GM20431 (cell line): ENCODE data around the gene PGAP2.
"Not testable (repeated sequence)": the region's sequence is repeated elsewhere in the genome, so short reads cannot be mapped to it uniquely, and the experiment has no call there.

Experiments
- in situ Hi-C: fragments of 300-500 bp; cut with MseI, MboI; formaldehyde crosslinking; loops from one replicate; pipeline ENCODE4 v1.15.0; 2020; ENCODE audit warnings: low sequenced_read_pairs; ENCODE audit not compliant: unreplicated experiment

The PGAP2 gene

DNA sequence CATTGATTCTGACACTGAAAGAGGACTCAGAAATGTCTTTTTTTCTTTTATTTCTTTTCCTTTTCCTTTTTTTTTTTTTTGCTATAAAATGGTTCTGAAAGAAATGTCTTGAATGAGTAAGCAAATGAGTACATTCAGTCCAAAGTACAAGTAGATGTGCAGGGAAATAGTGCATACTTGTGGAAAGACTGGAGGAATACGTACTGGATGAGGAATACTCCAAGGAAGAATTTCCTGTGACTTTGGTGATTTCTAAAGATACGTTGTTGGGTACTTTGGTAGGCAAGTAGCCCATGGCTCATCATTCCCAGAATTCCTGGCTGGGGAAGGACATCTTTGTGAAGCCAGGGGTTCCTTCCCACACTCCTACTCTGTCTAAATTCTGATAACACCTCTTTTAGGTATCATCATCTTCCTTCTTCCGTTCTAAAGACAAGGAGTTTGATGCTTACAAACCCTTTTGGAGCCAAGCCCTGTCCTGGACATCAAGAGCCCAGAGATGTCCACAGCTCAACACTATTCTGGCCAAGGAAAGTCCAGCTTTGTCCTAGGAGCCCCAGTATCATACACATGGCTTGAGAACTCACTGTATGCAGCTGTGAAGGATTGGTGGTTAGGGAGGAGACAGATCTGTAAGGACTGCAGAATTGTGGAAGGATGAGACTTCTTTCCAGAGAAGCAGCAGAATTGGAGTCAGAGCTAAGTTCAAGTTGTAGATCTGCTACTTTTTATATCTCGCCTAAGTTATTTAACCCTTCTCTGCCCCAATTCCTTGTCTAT lies 6.2 kb upstream of the PGAP2 start:
- in situ Hi-C loops: no loop called here

DNA sequence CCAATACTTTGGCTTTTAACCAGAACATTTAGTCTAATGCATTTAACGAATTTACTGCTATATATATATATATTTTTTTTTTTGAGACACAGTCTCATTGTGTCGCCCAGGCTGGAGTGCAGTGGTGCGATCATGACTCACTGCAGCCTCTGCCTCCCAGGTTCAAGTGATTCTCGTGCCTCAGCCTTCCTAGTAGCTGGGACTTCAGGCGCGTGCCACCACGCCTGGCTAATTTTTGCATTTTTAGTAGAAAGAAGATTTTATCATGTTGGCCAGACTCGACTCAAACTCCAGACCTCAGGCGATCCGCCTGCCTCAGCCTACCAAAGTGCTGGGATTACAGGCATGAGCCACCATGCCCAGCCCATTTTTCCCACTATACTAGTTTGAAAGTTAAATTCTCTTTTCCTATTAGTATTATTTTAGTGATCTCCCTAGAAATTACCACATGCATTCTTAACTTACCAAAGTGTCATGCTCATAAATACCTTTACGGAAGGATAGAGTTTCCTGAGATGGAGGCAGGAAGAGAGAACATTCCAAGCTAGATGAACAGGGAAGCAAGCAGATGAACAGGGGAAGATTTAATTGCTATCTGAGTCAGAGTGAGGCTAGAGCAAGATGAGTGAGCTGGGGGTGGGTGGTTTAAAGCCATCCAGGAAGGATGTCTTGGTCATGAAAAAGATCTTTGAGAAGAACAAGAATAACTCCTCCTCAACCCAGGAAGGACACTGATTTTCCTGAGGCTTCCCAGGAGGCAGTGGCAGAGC lies 4.4 kb upstream of the PGAP2 start:
- in situ Hi-C loops: no loop called here

DNA sequence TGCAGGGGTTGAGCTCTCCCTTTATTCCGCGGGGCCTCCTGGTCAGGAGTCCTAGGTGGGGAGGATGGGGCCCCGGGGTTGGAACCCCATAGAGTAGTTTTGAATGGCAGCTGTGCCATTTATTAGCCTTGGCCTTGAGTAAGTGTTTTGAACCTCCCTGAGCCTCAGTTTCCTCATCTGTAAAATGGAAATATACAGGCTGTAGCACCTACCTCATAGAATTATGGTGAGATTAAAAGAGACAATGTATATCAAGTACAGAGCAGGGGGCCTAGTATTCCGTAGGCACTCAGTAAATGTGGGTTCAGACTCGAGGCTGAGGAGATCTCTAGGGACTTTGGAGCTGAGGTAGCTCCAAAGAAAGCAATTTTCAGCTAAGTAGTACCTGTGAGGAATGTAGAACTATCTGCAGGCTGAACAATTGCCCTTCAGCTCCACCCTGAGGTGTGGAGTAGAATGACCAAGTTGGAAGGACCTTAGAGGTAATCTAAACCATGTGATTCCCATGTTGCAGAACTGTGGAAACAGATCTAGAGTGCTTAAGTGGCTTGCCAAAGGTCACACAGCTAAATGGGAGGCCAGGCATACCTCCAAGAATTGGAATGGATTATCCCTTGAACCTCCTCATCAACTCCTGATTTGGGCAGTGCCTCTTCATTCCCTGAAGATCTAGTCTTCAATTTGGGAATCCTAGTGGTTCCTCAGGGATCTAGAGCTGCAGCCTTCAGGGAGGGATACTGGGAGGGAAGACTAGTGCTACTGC lies 682 bp downstream of the PGAP2 start:
- in situ Hi-C loops: no loop called here

DNA sequence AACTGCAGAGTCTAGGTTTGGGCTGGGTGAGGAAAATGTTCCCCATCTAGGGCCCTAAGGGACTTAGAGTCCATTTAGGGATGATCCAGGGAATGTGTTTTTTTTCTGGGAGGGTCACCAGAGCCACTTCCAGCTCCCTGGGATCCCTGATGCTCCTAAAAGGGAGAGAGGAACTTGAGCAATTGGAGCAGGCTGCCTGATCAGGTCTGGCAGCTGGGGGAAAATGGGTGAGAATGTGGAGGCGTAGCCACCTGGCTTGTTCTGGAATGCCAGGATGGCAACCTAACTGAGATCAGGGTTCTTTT lies 1.2 kb downstream of the PGAP2 start:
- in situ Hi-C loops: no loop called here

DNA sequence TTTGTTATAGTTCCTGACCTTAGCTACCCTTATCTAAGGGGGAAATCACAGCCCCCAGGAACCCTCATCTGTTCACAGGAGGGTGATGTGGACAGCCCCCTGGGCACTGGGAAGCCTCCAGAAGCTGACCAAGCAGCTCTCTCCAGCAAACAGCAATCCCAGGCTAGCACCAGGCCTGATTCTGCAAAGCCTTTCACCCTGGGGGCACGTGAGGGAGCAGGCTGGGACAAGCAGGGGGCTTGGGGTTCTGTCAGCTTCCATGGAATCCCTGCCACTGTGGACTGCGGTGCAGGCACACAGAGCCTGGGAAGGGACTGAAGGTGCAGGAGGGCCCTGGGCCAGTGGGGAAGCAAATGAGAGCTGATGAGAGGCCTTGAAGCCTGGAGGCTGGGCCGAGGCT lies 2.1 kb downstream of the PGAP2 start:
- in situ Hi-C loops: no loop called here

DNA sequence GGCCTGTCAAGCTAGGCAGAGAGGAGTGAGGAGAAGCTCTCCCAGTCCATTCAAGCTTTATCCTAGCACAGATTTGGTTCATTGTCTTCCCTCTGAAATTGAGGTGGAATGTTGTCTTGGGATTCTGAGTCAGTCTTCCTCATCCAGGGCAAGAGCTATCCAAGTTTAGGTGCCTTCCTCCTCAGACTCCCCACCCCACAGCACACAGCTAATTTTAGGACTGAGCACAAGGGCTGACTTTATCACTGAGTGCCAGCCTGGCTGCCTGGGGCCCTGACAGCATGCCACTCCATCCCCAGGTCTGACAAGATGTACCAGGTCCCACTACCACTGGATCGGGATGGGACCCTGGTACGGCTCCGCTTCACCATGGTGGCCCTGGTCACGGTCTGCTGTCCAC lies 2.6 kb downstream of the PGAP2 start:
- in situ Hi-C loops: no loop called here

DNA sequence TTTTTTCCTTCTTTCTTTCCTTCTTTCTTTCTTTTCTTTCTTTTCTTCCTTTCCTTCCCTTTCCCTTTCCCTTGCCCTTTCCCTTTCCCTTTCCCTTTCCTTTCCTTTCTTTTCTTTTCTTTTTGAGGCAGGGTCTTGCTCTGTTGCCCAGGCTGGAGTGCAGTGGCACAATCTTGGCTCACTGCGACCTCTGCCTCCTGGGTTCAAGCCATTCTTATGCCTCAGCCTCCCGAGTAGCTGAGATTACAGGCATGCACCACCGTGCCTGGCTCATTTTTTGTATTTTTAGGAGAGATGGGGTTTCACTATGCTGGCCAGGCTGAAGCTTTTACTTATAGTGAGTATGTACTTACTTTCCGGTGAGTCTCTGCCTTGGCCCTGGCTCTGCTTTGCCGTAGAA lies 6.5 kb downstream of the PGAP2 start:
- in situ Hi-C loops: not testable (repeated sequence)

DNA sequence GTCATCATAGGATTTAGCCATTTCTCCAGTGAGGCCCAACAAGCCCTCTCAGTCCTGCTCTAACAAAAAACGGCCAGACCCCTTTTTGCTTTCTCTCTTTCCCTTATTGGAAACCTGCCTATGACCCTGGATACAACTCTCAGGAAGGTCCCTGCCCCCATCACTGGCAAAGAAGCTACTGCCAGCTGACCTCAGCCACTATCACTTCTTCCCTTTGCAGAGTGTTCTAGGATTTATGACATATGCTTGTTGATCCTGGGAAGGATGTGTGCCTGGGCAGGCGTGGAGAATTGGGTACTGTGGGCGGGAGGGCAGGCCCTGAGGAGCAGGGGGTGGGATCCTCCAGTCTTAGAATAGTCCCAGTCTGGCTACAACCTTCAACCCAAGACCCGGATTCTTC lies 7.5 kb downstream of the PGAP2 start:
- in situ Hi-C loops: no loop called here

DNA sequence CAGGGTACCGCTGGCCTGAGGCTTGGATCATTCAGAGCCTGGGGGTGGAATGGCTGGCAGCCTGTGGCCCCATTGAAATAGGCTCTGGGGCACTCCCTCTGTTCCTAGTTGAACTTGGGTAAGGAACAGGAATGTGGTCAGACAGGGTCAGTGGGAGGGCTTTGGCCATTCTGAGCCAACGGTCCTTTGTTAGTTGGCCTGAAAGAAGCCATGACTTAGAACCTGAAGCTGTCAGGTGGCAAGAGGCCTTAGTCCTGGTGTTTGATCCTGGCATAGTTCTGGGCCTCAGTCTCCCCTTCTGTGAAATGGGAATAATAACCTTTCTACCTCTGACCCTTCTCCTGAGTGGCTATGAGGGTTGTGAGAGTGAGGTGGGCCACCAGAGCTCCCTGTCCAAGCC lies 8.3 kb downstream of the PGAP2 start:
- in situ Hi-C loops: no loop called here

DNA sequence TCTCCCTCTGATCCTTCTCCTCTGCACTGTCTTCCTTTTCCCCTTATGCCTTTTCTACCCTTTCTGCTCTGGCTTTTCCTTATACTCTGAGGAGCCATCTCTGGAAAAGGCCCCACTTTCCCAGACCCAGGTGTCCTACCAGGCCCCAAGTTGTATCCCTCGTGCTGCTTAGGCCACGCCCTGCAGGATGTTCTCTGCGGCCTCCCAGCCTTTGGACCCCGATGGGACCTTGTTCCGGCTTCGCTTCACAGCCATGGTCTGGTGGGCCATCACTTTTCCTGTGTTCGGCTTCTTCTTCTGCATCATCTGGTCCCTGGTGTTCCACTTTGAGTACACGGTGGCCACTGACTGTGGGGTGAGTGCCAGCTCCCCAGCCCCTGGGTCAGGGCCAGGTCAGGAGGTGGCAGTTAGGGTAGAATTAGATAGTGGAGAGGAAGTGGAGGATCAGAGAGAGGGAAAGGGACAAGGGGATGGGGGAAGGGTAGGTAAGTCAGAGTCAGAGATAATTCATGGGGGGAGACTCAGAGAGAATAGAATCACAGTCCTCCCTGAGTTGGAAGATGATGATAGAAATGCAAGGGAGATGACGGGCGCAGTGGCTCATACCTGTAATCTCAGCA lies 8.9 kb downstream of the PGAP2 start:
- in situ Hi-C loops: no loop called here

DNA sequence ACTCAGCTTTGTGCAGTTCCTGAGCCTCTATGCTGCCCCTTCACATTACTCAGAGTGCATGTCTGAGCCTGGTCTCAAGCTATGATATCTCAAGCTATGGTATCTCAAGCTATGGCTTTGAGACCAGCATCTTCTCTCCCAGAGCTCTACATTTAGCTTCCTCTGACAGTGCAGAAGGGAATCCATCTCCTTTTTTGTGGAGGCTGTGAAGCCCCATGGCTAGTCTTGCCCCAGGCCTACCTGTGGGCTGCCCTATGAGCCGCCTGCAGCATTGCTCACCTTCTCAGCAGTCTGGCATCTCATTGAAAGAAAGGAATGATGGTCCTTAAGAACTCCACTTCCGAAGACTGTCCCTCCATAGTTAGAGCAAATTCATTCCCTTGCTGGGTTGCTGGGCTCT lies 12.6 kb downstream of the PGAP2 start:
- in situ Hi-C loops: no loop called here

DNA sequence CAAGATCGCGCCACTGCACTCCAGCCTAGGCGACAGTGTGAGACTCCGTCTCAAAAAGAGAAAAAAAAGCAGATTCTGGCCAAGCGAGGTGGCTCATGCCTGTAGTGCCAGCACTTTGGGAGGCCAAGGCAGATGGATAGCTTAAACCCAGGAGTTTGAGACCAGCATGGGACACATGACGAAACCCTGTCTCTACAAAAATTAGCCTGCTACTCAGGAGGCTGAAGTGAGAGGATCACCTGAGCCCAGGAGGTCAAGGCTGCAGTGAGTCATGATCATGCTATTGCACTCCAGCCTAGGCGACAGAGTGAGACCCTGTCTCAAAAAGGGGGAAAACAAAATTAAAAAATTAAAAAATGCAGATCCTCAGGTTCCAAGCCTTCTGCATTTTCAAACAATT lies 14.0 kb downstream of the PGAP2 start:
- in situ Hi-C loops: no loop called here

DNA sequence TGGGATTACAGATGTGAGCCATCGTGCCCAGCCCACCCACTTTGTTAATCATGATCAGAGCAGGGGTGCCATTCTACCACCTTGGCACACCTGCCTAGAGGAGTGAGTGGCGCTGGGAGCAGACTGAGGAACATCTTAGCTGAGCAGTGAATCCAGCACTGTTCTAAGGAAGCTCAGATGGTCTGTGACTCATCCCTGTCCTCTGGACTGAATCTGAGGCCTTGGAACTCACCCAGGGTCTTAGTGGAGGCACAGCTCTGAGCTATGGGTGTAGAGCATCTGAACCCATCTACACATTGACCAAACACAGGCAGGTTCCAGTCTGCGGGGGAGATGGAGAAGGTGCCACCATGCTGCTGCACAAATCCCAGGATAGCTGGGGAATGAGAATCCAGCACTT lies 14.9 kb downstream of the PGAP2 start:
- in situ Hi-C loops: no loop called here

DNA sequence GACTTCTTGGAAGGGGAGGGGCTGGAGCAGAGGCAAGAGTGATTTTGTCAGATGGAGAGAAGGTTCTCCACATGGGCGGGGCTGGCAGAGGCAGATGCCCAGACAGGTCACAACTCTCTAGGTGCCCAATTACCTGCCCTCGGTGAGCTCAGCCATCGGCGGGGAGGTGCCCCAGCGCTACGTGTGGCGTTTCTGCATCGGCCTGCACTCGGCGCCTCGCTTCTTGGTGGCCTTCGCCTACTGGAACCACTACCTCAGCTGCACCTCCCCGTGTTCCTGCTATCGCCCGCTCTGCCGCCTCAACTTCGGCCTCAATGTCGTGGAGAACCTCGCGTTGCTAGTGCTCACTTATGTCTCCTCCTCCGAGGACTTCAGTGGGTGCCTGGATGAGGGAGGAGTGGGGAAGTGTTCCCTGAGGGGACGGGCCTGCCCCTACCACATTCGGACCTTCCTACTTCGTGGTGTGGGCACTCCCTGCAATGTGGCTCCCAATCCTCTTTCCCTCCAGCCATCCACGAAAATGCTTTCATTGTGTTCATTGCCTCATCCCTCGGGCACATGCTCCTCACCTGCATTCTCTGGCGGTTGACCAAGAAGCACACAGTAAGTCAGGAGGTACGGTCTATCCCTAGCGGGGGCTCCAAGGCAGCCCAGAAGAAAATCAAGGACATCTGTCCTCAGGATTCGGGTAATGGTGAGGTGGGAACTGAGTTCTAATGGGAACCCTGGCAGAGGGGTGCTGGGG lies 15.6 kb downstream of the PGAP2 start:
- in situ Hi-C loops: no loop called here

DNA sequence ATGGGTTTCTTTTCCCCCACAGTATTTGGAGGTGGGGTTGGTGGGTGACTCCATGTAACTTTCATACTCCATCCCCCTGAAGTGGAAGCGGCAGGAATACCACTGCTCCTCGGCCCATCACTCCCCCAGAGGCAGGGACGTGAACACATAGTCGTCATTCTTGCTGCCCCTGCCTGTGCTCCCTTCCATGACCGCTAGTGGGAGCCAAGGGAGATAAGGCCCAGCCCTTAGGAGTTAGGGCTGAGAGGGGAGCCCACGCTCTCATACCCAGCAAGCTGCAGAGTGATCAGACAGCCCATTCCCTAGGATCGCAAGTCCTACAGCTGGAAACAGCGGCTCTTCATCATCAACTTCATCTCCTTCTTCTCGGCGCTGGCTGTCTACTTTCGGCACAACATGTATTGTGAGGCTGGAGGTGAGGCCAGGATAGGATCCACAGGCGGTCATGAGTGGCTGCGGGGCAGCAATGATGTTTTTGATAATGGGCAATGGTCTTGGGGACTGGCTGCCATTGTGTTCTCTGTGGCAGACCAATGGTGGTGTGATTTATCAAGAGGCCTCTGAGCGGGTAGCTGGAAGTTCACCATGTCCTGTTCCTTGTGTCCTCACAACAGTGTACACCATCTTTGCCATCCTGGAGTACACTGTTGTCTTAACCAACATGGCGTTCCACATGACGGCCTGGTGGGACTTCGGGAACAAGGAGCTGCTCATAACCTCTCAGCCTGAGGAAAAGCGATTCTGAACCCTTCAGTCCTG lies 16.5 kb downstream of the PGAP2 start:
- in situ Hi-C loops: no loop called here

DNA sequence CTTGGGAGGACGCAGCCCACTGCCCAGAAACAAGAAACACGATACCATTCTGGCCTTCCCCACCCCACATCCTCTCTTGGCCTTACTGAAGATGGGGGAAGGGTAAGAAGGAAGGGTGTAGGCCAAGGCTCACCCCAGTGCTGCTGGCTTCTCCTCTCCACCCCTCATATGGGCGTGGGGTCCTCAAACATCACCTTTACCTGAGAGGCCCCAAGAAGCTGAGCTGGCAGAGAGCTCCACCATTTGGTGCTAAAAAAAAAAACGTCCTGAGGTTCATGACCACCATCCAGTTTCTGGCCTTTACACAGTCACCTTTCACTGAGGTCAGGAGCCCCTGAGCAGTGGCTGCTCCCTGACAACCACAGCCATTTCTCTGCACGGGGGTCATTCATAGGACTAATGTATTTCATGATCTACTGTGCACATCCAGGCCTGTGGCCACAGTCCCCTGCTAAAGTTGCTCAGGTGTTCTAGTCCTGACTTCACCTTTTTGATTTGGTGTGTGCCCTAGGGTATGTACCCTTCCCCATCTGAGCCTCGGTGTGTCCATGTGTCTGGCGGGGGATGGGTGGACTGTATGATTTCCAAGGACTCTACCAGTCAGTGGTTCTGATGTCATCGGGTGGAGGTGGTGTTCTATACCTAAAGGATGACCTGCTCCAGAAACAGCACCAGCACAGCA lies 17.3 kb downstream of the PGAP2 start:
- in situ Hi-C loops: no loop called here

DNA sequence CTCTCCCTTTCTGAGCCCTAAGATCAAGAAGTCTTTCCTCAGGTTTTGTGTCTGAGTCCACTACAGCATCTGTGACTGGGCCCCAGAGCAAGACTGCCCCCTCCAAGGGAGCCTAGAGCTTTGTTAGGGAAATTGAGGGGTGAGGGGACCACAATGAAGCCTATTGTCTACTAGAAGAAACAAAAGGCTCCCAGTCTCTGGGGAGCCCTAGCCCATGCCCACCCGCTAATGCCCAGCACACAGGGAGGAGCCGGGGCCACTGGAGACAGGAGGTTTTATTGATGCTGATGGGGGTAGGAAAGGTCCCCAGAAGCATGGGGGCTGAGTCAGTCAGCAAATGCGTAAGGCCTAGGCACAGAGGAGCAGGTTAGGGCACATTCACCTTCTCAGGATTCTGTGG lies 18.4 kb downstream of the PGAP2 start:
- in situ Hi-C loops: no loop called here

DNA sequence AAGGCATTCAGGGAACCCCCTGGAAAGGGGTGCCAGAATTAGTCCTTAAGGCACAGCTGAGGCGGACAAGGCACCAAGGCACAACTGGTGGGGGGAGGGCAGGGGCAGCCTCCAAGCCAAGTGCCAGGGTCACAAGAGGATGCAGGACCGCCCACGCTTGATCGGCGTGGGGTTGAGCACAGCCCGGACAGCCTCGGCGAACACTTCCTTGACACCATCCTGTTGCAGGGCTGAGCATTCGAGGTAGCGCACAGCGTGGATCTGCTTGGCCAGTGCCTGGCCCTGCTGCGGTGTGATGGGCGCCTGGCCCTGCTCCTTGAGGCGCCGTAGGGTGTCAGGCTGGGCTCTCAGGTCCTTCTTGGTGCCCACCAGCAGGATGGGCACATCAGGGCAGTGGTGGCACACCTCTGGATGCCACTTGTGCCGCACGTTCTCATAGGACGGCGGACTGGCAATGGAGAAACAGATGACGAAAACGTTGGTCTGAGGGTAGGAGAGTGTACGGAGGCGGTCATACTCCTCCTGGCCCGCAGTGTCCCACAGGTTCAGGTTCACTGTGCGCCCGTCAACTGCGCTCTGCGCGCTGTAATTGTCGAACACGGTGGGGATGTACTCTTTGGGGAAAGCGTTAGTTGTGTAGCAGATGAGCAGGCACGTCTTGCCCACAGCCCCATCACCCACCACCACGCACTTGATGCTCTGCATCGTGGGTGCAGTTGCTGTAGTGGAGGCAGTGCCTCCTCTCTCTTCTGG lies 19.2 kb downstream of the PGAP2 start:
- in situ Hi-C loops: no loop called here
